ENCODE measurements around the gene NAPG.

The NAPG gene

DNA sequence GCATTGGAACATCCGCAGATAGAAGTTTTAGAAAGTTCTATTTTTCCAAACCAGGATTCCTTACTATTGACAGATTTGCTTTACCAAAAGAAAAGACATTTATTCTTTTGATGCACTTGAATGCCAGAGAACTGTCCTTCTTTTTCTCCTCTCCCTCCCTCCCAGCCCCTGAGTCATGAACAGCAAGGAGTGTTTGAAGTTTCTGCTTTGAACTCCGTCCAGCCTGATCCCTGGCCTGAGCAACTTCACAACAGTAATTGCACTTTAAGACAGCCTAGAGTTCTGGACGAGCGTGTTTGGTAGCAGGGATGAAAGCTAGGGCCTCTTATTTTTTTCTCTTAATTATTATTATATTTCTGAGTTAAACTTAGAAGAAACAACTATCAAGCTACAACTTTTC lies 37.8 kb upstream of the NAPG start:
- H3K27me3 ChIP-seq (replicated peaks; ENCODE audit: control insufficient read depth, insufficient read depth, low read length): no peaks in the 10 kb centered on the region
- H3K4me3 ChIP-seq (replicated peaks; ENCODE audit: low read depth, low read length): no peak overlapping the region
- TF ChIP-seq, protein P1, sequence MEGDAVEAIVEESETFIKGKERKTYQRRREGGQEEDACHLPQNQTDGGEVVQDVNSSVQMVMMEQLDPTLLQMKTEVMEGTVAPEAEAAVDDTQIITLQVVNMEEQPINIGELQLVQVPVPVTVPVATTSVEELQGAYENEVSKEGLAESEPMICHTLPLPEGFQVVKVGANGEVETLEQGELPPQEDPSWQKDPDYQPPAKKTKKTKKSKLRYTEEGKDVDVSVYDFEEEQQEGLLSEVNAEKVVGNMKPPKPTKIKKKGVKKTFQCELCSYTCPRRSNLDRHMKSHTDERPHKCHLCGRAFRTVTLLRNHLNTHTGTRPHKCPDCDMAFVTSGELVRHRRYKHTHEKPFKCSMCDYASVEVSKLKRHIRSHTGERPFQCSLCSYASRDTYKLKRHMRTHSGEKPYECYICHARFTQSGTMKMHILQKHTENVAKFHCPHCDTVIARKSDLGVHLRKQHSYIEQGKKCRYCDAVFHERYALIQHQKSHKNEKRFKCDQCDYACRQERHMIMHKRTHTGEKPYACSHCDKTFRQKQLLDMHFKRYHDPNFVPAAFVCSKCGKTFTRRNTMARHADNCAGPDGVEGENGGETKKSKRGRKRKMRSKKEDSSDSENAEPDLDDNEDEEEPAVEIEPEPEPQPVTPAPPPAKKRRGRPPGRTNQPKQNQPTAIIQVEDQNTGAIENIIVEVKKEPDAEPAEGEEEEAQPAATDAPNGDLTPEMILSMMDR (IDR thresholded peaks at IDR 0.05; ENCODE audit: insufficient read depth, low read length, poor library complexity, severe bottlenecking): no peak
- no peaks in the 10 kb centered on the region for H3K36me3 ChIP-seq (ENCODE audit: control insufficient read depth, insufficient read depth, low read length)
- no peak for DNase-seq (ENCODE audit: extremely low read depth, insufficient read length)

DNA sequence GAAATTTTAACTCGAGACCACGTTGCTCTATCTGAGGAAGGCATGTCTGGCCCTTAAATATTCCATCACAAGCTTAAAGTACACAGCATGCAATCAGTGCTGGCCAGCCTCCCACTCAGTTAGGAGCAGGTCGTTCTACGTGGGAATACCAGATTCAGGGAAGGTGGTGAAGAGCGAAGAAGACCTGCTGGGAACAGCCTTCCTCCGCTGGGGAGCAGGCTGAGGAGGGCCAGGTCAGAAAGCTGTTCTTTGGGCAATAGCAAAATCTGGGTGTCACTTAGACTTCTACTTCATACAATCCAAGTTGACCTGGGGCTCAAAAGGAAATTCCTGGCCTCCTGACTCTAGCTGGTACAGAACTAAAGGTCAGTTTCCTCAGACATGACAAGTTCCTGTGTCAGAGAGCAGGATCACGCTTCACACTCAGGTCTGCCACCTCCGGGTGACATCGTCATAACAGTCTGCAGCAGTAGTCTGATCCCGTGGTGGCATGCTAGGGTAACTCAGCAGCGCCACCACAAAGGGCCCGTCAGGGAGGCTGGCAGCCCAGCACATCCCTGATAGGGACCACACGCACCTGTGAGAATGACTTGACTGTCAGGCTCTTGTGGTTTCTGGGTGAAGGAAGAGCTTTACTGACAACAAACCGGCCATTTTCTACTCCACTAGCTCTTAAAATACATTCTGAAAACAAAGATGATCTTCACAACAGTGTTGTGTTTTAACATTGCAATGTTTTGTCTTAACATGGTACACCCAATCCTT lies 35.2 kb upstream of the NAPG start:
- H3K27me3 ChIP-seq (replicated peaks; ENCODE audit: control insufficient read depth, insufficient read depth, low read length): no peaks in the 10 kb centered on the region
- TF ChIP-seq, protein P1 (IDR thresholded peaks at IDR 0.05; ENCODE audit: insufficient read depth, low read length, poor library complexity, severe bottlenecking): peak; percentile 81
- no peaks in the 10 kb centered on the region for H3K36me3 ChIP-seq (ENCODE audit: control insufficient read depth, insufficient read depth, low read length)
- DNase-seq (ENCODE audit: extremely low read depth, insufficient read length): peak; percentile 62
- no peak overlapping the region for H3K4me3 ChIP-seq (replicated peaks; ENCODE audit: low read depth, low read length)

DNA sequence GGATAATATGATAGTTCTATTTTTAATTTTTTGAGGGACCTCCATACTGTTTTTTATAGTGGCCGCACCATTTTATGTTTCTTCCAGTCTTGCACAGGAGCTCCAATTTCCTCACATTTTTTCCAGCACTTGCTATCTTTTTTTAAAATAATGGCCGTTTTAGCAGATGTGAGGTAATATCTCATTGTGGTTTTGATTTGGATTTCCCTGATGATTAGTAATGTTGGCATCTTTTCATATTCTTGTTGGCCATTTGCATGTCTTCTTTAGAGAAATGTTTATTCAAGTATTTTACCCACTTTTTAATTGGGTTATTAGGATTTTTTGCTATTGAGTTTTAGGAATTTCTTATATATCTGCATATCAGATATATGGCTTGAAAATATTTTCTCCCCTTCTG lies 29.9 kb upstream of the NAPG start:
- TF ChIP-seq, protein P1 (IDR thresholded peaks at IDR 0.05; ENCODE audit: insufficient read depth, low read length, poor library complexity, severe bottlenecking): no peak
- H3K27me3 ChIP-seq (replicated peaks; ENCODE audit: control insufficient read depth, insufficient read depth, low read length): no peaks in the 10 kb centered on the region
- DNase-seq (ENCODE audit: extremely low read depth, insufficient read length): no peak
- H3K4me3 ChIP-seq (replicated peaks; ENCODE audit: low read depth, low read length): no peak overlapping the region
- no peaks in the 10 kb centered on the region for H3K36me3 ChIP-seq (ENCODE audit: control insufficient read depth, insufficient read depth, low read length)

DNA sequence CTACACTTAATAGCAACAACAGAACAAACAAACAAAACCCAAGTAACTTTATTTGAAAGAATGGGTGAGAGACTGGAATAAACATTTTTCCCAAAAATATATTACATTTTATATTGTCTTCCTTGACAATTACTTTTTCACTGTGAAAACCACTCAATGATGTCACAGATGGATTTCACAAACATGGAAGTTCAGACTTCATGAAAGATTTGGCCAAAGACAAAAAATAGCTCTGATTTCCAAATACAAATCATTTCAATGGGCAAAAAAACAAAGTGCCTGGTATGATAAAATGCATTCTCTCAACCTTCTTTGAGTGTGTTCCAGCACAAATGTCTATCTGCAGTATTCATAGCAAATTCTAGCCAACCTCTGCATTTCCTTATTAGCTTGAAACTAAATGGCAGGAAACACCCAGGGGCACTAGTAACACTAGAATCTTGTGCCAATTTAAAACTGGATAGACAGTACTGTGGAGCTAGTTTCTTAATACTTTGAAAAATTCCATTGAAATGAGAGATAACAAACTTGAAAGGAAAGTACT lies 28.5 kb upstream of the NAPG start:
- no peaks in the 10 kb centered on the region for H3K36me3 ChIP-seq (ENCODE audit: control insufficient read depth, insufficient read depth, low read length)
- H3K27me3 ChIP-seq (replicated peaks; ENCODE audit: control insufficient read depth, insufficient read depth, low read length): no peaks in the 10 kb centered on the region
- H3K4me3 ChIP-seq (replicated peaks; ENCODE audit: low read depth, low read length): no peak overlapping the region
- DNase-seq (ENCODE audit: extremely low read depth, insufficient read length): no peak
- TF ChIP-seq, protein P1 (IDR thresholded peaks at IDR 0.05; ENCODE audit: insufficient read depth, low read length, poor library complexity, severe bottlenecking): no peak

DNA sequence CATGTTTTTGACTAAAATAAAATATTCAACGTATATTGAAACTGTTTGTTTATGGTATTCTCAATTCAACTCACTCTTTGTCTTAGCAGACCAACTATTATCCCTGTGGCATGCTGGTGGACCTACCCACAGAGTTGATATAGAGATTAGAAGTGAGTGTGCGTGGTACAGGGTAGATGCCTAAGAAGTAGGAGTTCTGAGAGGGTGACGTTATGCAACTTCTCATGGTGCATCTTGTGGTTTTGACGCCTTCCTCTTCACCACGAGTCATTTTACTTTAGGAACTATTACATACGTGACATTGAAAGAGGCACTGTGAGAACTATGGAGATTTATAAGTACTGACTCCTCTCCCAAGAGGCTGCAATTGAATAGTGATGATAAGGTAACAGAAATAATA lies 26.6 kb upstream of the NAPG start:
- no peaks in the 10 kb centered on the region for H3K36me3 ChIP-seq (ENCODE audit: control insufficient read depth, insufficient read depth, low read length)
- H3K27me3 ChIP-seq (replicated peaks; ENCODE audit: control insufficient read depth, insufficient read depth, low read length): no peaks in the 10 kb centered on the region
- TF ChIP-seq, protein P1 (IDR thresholded peaks at IDR 0.05; ENCODE audit: insufficient read depth, low read length, poor library complexity, severe bottlenecking): no peak
- DNase-seq (ENCODE audit: extremely low read depth, insufficient read length): no peak
- no peak overlapping the region for H3K4me3 ChIP-seq (replicated peaks; ENCODE audit: low read depth, low read length)

Data from GM06990 (cell line).